Activated T-cell treated with anti-CD3 and anti-CD28 coated beads, Interleukin-2, amount 50 U/mL, for 4 hours (primary cell): ENCODE measurements around the gene PHF13. TPM values are rescaled to one million over a fixed set of nuclear protein-coding genes. Genes with fewer than 3 reads are reported as not detected.
"Not testable (repeated sequence)": the region's sequence is repeated elsewhere in the genome, so short reads cannot be mapped to it uniquely, and the experiment has no call there.

ENCODE experiments used
- ATAC-seq, 2 donors: fragments of 200-7000 bp; cut with Tn5 transposase; one replicate each; pipeline ENCODE4 v1.10.0; 2021
- DNase-seq: peaks from one replicate; pipeline ENCODE4 v3.0.0-alpha.2; 2020
- H3K27me3 Mint-ChIP-seq: one replicate; pipeline ENCODE4 v1.8.0; 2021; ENCODE audit warnings: low read depth, mixed read lengths
- H3K36me3 Mint-ChIP-seq: one replicate; pipeline ENCODE4 v1.8.0; 2022; ENCODE audit warnings: mixed read lengths; ENCODE audit not compliant: insufficient read depth
- H3K4me1 Mint-ChIP-seq: one replicate; pipeline ENCODE4 v1.8.0; 2021; ENCODE audit warnings: low read depth, mixed read lengths
- H3K4me3 Mint-ChIP-seq: one replicate; pipeline ENCODE4 v1.8.0; 2021; ENCODE audit warnings: mild to moderate bottlenecking, moderate library complexity, mixed read lengths
- H3K9me3 Mint-ChIP-seq: one replicate; pipeline ENCODE4 v1.8.0; 2021; ENCODE audit warnings: mixed read lengths
- total RNA-seq, 3 donors: library from RNA; stranded (reverse); gene quantifications; one replicate each; pipeline ENCODE4 v1.2.1, GENCODE V29; 2021

Gene PHF13
- total RNA-seq, 3 donors from 2014 or later, result 10.5 to 14.4 (median 10.9) TPM

GRCh38 chr1:6592865-6593593 is 20.5 kb upstream of the PHF13 start:
- DNase-seq (no peak), ATAC-seq (no peak)
- Mint-ChIP-seq H3K9me3 (no peaks in the 10 kb centered on the region), H3K4me3 (no peak overlapping the region), H3K36me3 (peaks cover 13% of the 10 kb centered on the region), H3K4me1 (peaks cover 31% of the 10 kb centered on the region), H3K27me3 (no peaks in the 10 kb centered on the region)

GRCh38 chr1:6593810-6594209 is 19.7 kb upstream of the PHF13 start:
- ATAC-seq (no peak), DNase-seq (no peak)
- Mint-ChIP-seq H3K4me3 (no peak overlapping the region), H3K27me3 (no peaks in the 10 kb centered on the region), H3K9me3 (no peaks in the 10 kb centered on the region), H3K36me3 (peaks cover 13% of the 10 kb centered on the region), H3K4me1 (peaks cover 36% of the 10 kb centered on the region)

GRCh38 chr1:6594977-6595740 is 18.4 kb upstream of the PHF13 start:
- Mint-ChIP-seq H3K9me3 (no peaks in the 10 kb centered on the region), H3K4me3 (no peak overlapping the region), H3K27me3 (no peaks in the 10 kb centered on the region), H3K4me1 (peaks cover 47% of the 10 kb centered on the region), H3K36me3 (peaks cover 17% of the 10 kb centered on the region)
- DNase-seq (no peak), ATAC-seq (no peak)

GRCh38 chr1:6596351-6596750 is 17.2 kb upstream of the PHF13 start:
- no peak for ATAC-seq
- peaks cover 50% of the 10 kb centered on the region for H3K4me1 Mint-ChIP-seq
- peaks cover 17% of the 10 kb centered on the region for H3K36me3 Mint-ChIP-seq
- no peak overlapping the region for H3K4me3 Mint-ChIP-seq
- H3K27me3 Mint-ChIP-seq, result no peaks in the 10 kb centered on the region
- no peak for DNase-seq
- no peaks in the 10 kb centered on the region for H3K9me3 Mint-ChIP-seq

- peaks cover 17% of the 10 kb centered on the region for H3K36me3 Mint-ChIP-seq
- DNase-seq, result no peak
- H3K4me1 Mint-ChIP-seq, result peaks cover 50% of the 10 kb centered on the region
- ATAC-seq, result no peak
- no peaks in the 10 kb centered on the region for H3K27me3 Mint-ChIP-seq
- H3K9me3 Mint-ChIP-seq, result no peaks in the 10 kb centered on the region
- H3K4me3 Mint-ChIP-seq, result no peak overlapping the region
Observed at GRCh38 chr1:6596886-6597776, 16.4 kb upstream of the PHF13 start.

- Mint-ChIP-seq H3K27me3 (no peaks in the 10 kb centered on the region), H3K4me1 (peaks cover 50% of the 10 kb centered on the region), H3K9me3 (no peaks in the 10 kb centered on the region), H3K36me3 (peaks cover 17% of the 10 kb centered on the region), H3K4me3 (peak overlapping the region; percentile 31)
- no peak for ATAC-seq
- DNase-seq, result no peak
Observed at GRCh38 chr1:6597777-6598131, 15.8 kb upstream of the PHF13 start.

GRCh38 chr1:6599141-6599975 is 14.2 kb upstream of the PHF13 start:
- H3K9me3 Mint-ChIP-seq, result no peaks in the 10 kb centered on the region
- DNase-seq (peak; percentile 66), ATAC-seq (peak; percentile 4 to 5)
- H3K36me3 Mint-ChIP-seq, result peaks cover 12% of the 10 kb centered on the region
- peak overlapping the region; percentile 95 for H3K4me3 Mint-ChIP-seq
- no peaks in the 10 kb centered on the region for H3K27me3 Mint-ChIP-seq
- peaks cover 55% of the 10 kb centered on the region for H3K4me1 Mint-ChIP-seq

- H3K4me3 Mint-ChIP-seq, result peak overlapping the region; percentile 95
- ATAC-seq, H3K9me3 Mint-ChIP-seq, H3K27me3 Mint-ChIP-seq, DNase-seq: not testable (repeated sequence)
- H3K36me3 Mint-ChIP-seq, result peaks cover 12% of the 10 kb centered on the region
- H3K4me1 Mint-ChIP-seq, result peaks cover 55% of the 10 kb centered on the region
Observed at GRCh38 chr1:6599991-6600390, 13.5 kb upstream of the PHF13 start.

GRCh38 chr1:6600410-6601048 is 13.0 kb upstream of the PHF13 start:
- DNase-seq, result no peak
- no peak for ATAC-seq
- Mint-ChIP-seq H3K9me3 (no peaks in the 10 kb centered on the region), H3K4me3 (peak overlapping the region; percentile 95), H3K36me3 (peaks cover 12% of the 10 kb centered on the region), H3K4me1 (peaks cover 55% of the 10 kb centered on the region), H3K27me3 (no peaks in the 10 kb centered on the region)

GRCh38 chr1:6601049-6601922 is 12.2 kb upstream of the PHF13 start:
- peak overlapping the region; percentile 95 for H3K4me3 Mint-ChIP-seq
- DNase-seq, result peak; percentile 78
- H3K36me3 Mint-ChIP-seq, result peaks cover 10% of the 10 kb centered on the region
- H3K9me3 Mint-ChIP-seq, result no peaks in the 10 kb centered on the region
- H3K27me3 Mint-ChIP-seq, result no peaks in the 10 kb centered on the region
- peaks cover 47% of the 10 kb centered on the region for H3K4me1 Mint-ChIP-seq
- peak; percentile 66 for ATAC-seq

GRCh38 chr1:6601923-6602668 is 11.4 kb upstream of the PHF13 start:
- peaks cover 6% of the 10 kb centered on the region for H3K36me3 Mint-ChIP-seq
- no peak for DNase-seq
- H3K9me3 Mint-ChIP-seq, result no peaks in the 10 kb centered on the region
- peak; percentile 29 to 40 for ATAC-seq
- no peaks in the 10 kb centered on the region for H3K27me3 Mint-ChIP-seq
- peaks cover 39% of the 10 kb centered on the region for H3K4me1 Mint-ChIP-seq
- H3K4me3 Mint-ChIP-seq, result peak overlapping the region; percentile 95

GRCh38 chr1:6602669-6603237 is 10.8 kb upstream of the PHF13 start, which contains the start of gene KLHL21:
KLHL21 (minus strand) TSS chr1:6602869; CDS start chr1:6602817, 52 bp downstream.
- Mint-ChIP-seq H3K4me1 (peaks cover 35% of the 10 kb centered on the region), H3K27me3 (no peaks in the 10 kb centered on the region), H3K4me3 (peak within 1 kb of the TSS; percentile 95), H3K36me3 (peaks cover 6% of the 10 kb centered on the region), H3K9me3 (no peaks in the 10 kb centered on the region)
- DNase-seq (peak; percentile 88), ATAC-seq (peak; percentile 60 to 61)
